Left lung (tissue), 10 donors: Measurements from ENCODE around the gene C2orf66. TPM values are rescaled to one million over a fixed set of nuclear protein-coding genes. Genes with fewer than 3 reads are reported as not detected.
A peak's percentile ranks its signal among the peaks of the same experiment; 100 is the strongest.

Source experiments
- ATAC-seq: fragments of 200-7000 bp; cut with Tn5 transposase; one replicate; pipeline ENCODE4 v1.9.1; 2020; ENCODE audit warnings: moderate library complexity
- DNase-seq, 4 donors: peaks; one replicate each; pipeline ENCODE4 v3.0.0-alpha.2; 2013 to 2020
- H3K27ac ChIP-seq, 2 donors: fragments of 200-600 bp; sonication (generic) in 1 of 2; one replicate each; pipeline versions ENCODE4 v1.5.0 to v1.8.0; 2020 to 2021
- H3K27me3 ChIP-seq, 2 donors: fragments of 200-600 bp; sonication (generic) in 1 of 2; one replicate each; pipeline versions ENCODE4 v1.5.0 to v1.8.0; 2020 to 2021
- H3K36me3 ChIP-seq, 2 donors: fragments of 200-600 bp; sonication (generic) in 1 of 2; one replicate each; pipeline versions ENCODE4 v1.5.0 to v1.8.0; 2020 to 2021
- H3K4me1 ChIP-seq, 2 donors: fragments of 200-600 bp; one replicate each; pipeline ENCODE4 v1.8.0; 2021
- H3K4me3 ChIP-seq, 2 donors: fragments of 200-600 bp; sonication (generic) in 1 of 2; one replicate each; pipeline versions ENCODE4 v1.5.0 to v1.8.0; 2020 to 2021; ENCODE audit warnings: mild to moderate bottlenecking in 1 of 2
- H3K9me3 ChIP-seq, 2 donors: fragments of 200-600 bp; sonication (generic) in 1 of 2; one replicate each; pipeline versions ENCODE4 v1.5.0 to v1.8.0; 2020 to 2021
- CTCF ChIP-seq, 2 donors: fragments of 200-600 bp; sonication (generic) in 1 of 2; IDR thresholded peaks; one replicate each; pipeline versions ENCODE4 v1.5.0 to v1.8.0; 2021; ENCODE audit warnings: antibody characterized with exemption in 2 of 2
- intact Hi-C, 2 donors: fragments of 100-400 bp; cut with DNase I; formaldehyde crosslinking; loops; one replicate each; pipeline versions ENCODE4 v1.11.2 to v1.14.2; 2022
- polyA plus RNA-seq, 6 donors: library from polyadenylated mRNA; unstranded; fragments of 120-200 nt; gene quantifications; one replicate each; pipeline ENCODE4 v1.2.1, GENCODE V29; 2013; ENCODE audit not compliant: insufficient read length in 6 of 6
- total RNA-seq, 2 donors: library from RNA; stranded (reverse); fragmentation: NEBNext Ultra II Directional; extraction: Animal tissue kit (Norgen Biotek cat#: 25700); gene quantifications; one replicate each; pipeline ENCODE4 v1.2.1, GENCODE V29; 2021
- donor health status: DM: no; HTN: yes; CAD: no.
- donor health status: DM: no; HTN: no; CAD: no.

Gene C2orf66
- total and polyA plus RNA-seq, 8 donors = 0.13 to 0.54 (median 0.22) TPM

DNA sequence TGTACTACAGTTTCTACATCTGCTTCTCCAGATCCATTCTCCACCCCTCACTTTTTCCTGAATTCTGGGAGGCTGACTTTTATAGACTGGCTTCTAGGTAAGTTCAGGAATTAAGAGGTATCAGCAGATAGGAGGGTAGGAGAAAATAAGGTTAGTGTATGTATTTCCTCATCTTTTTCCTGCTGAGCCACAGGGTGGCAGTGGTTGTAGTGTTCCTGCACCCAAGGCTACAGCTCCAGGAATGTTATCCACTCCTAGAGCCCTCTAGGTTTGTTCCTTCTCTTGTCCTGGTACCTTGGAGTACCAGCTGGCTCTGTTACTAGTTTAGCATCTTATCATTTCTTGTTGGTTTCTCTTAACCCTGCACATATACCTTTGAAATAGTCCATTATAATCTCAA lies 40.7 kb upstream of the C2orf66 start:
- Histone ChIP-seq H3K4me1 (no peaks in the 10 kb centered on the region), H3K27me3 (no peaks in the 10 kb centered on the region), H3K9me3 (no peaks in the 10 kb centered on the region), H3K27ac (no peak overlapping the region), H3K36me3 (no peaks in the 10 kb centered on the region), H3K4me3 (no peak overlapping the region)
- DNase-seq (peak in 1 of 4 donors; percentile 20), ATAC-seq (peak; percentile 78)
- no peak for TF ChIP-seq CTCF (IDR thresholded peaks at IDR 0.05)
- intact Hi-C loops = no loop called here

- Histone ChIP-seq H3K9me3 (no peaks in the 10 kb centered on the region), H3K4me1 (no peaks in the 10 kb centered on the region), H3K4me3 (no peak overlapping the region), H3K36me3 (peaks cover 0 to 15% of the 10 kb centered on the region in 2 donors), H3K27me3 (no peaks in the 10 kb centered on the region), H3K27ac (no peak overlapping the region)
- DNase-seq (no peak), ATAC-seq (no peak)
- intact Hi-C loops = no loop called here
- no peak for TF ChIP-seq CTCF (IDR thresholded peaks at IDR 0.05)
These were observed 37.1 kb upstream of the C2orf66 start for GRCh38 chr2:196846295-196846694.

DNA sequence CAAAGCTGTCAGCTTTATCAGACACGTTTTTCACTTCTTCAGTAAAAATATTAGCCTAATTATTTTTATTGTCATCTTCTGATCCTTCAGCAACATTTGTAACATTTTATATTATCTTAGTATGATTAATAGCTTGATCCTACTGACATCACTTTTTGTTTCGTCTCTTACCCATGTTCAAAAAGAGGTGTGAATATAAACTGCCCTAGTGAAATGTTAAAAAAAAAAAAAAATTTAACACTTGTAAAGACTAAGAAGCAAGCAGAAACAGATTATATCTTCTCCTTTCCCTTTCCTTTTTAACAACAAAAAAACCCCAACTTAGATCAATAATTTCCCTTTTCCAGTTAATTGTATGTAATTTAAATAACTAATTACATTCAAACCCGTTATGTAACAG lies 36.2 kb upstream of the C2orf66 start:
- H3K9me3 ChIP-seq = no peaks in the 10 kb centered on the region
- no peak overlapping the region for H3K27ac ChIP-seq
- peaks cover 0 to 17% of the 10 kb centered on the region in 2 donors for H3K36me3 ChIP-seq
- TF ChIP-seq CTCF (IDR thresholded peaks at IDR 0.05) = no peak
- DNase-seq (no peak), ATAC-seq (no peak)
- H3K27me3 ChIP-seq = no peaks in the 10 kb centered on the region
- H3K4me1 ChIP-seq = no peaks in the 10 kb centered on the region
- no peak overlapping the region for H3K4me3 ChIP-seq
- intact Hi-C loops = no loop called here

DNA sequence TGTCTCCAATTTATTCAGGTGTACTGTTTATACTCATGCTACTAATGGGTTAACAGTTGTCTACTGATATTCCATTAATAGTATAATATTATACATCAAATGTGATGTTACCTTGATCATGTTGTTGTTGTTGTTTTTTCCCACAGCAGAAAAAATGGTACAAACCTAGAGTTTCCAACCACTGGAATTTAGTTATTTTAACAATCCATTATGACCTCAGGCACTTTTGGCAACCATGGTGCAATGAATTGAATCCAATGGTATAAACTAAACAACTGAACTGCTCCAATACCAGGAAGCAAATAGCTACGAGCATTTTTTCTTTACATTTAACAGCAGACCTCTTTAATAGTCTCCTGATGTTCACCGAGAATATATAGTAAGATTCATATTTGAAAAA lies 31.0 kb upstream of the C2orf66 start:
- ATAC-seq = no peak
- intact Hi-C loops = no loop called here
- TF ChIP-seq CTCF (IDR thresholded peaks at IDR 0.05) = no peak

GRCh38 chr2:196839574-196839973 lies 30.4 kb upstream of the C2orf66 start:
- ATAC-seq (no peak), DNase-seq (no peak)
- intact Hi-C loops = no loop called here
- H3K27me3 ChIP-seq = no peaks in the 10 kb centered on the region
- H3K27ac ChIP-seq = no peak overlapping the region
- peaks cover 0 to 3% of the 10 kb centered on the region in 2 donors for H3K9me3 ChIP-seq
- H3K4me3 ChIP-seq = no peak overlapping the region
- H3K4me1 ChIP-seq = no peaks in the 10 kb centered on the region
- TF ChIP-seq CTCF (IDR thresholded peaks at IDR 0.05) = no peak
- H3K36me3 ChIP-seq = peaks cover 0 to 20% of the 10 kb centered on the region in 2 donors

More for the DNA sequence above, 31.0 kb upstream of the C2orf66 start:
- DNase-seq = no peak
- Histone ChIP-seq H3K4me1 (no peaks in the 10 kb centered on the region), H3K27me3 (no peaks in the 10 kb centered on the region), H3K4me3 (no peak overlapping the region), H3K27ac (no peak overlapping the region), H3K36me3 (peaks cover 0 to 20% of the 10 kb centered on the region in 2 donors), H3K9me3 (peaks cover 0 to 3% of the 10 kb centered on the region in 2 donors)
